ENCODE results near the gene ILDR2.

The ILDR2 gene

GRCh38 chr1:166859597-166859996, 115.7 kb downstream of the ILDR2 start:
- TF ChIP-seq, protein P1, sequence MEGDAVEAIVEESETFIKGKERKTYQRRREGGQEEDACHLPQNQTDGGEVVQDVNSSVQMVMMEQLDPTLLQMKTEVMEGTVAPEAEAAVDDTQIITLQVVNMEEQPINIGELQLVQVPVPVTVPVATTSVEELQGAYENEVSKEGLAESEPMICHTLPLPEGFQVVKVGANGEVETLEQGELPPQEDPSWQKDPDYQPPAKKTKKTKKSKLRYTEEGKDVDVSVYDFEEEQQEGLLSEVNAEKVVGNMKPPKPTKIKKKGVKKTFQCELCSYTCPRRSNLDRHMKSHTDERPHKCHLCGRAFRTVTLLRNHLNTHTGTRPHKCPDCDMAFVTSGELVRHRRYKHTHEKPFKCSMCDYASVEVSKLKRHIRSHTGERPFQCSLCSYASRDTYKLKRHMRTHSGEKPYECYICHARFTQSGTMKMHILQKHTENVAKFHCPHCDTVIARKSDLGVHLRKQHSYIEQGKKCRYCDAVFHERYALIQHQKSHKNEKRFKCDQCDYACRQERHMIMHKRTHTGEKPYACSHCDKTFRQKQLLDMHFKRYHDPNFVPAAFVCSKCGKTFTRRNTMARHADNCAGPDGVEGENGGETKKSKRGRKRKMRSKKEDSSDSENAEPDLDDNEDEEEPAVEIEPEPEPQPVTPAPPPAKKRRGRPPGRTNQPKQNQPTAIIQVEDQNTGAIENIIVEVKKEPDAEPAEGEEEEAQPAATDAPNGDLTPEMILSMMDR (IDR thresholded peaks at IDR 0.05; ENCODE audit: insufficient read depth, low read depth, low read length, missing control alignments): no peak
- no peak for DNase-seq (ENCODE audit: low read depth)
- no peak overlapping the region for H3K4me3 ChIP-seq (ENCODE audit: low read depth, low read length)

- TF ChIP-seq, protein P1 (IDR thresholded peaks at IDR 0.05; ENCODE audit: insufficient read depth, low read depth, low read length, missing control alignments): no peak
- H3K4me3 ChIP-seq (ENCODE audit: low read depth, low read length): no peak overlapping the region
- DNase-seq (ENCODE audit: low read depth): no peak
These were observed 116.5 kb downstream of the ILDR2 start for GRCh38 chr1:166858726-166859419.

Data from GM12865 (cell line).